Amygdala (tissue), 56 donors: ENCODE data around the gene CAP2.

Experiments
- DNase-seq, 56 donors: peaks; one replicate each; lab custom pipeline; 2025; lab: John Stamatoyannopoulos, UW

Gene CAP2

GRCh38 chr6:17392978-17393891 is at the start of gene CAP2:
Gene CAP2, plus strand, starts transcription at chr6:17393595. Its CDS starts 27,961 bp downstream, at chr6:17421556.
- DNase-seq, result peak in 52 of 56 donors; percentile 8 to 86 (median 57)

- DNase-seq, result no peak
Measured at GRCh38 chr6:17347012-17347411, 46.4 kb upstream of the CAP2 start.

- no peak for DNase-seq
Measured at GRCh38 chr6:17349427-17349826, 44.0 kb upstream of the CAP2 start.

- DNase-seq, result no peak
Measured at GRCh38 chr6:17352302-17352701, 41.1 kb upstream of the CAP2 start.

- no peak for DNase-seq
Measured at GRCh38 chr6:17353440-17354175, 39.8 kb upstream of the CAP2 start.

GRCh38 chr6:17354700-17355403 is 38.5 kb upstream of the CAP2 start:
- DNase-seq, result no peak

GRCh38 chr6:17355404-17355774 is 38.0 kb upstream of the CAP2 start:
- DNase-seq, result no peak

GRCh38 chr6:17358515-17358914 is 34.9 kb upstream of the CAP2 start:
- DNase-seq, result no peak

- DNase-seq, result no peak
Measured at GRCh38 chr6:17360564-17360963, 32.8 kb upstream of the CAP2 start.

GRCh38 chr6:17361013-17361412 is 32.4 kb upstream of the CAP2 start:
- DNase-seq, result no peak

- DNase-seq, result no peak
Measured at GRCh38 chr6:17365961-17366360, 27.4 kb upstream of the CAP2 start.

GRCh38 chr6:17367868-17368267 is 25.5 kb upstream of the CAP2 start:
- DNase-seq, result no peak

- peak in 25 of 56 donors; percentile 1 to 75 (median 24) for DNase-seq
Measured at GRCh38 chr6:17381424-17382147, 11.8 kb upstream of the CAP2 start.

GRCh38 chr6:17385660-17386059 is 7.7 kb upstream of the CAP2 start:
- DNase-seq, result peak in 1 of 56 donors; percentile 4

- DNase-seq, result no peak
Measured at GRCh38 chr6:17388365-17388764, 5.0 kb upstream of the CAP2 start.

- DNase-seq, result no peak
Measured at GRCh38 chr6:17389274-17389847, 4.0 kb upstream of the CAP2 start.

GRCh38 chr6:17390276-17390675 is 3.1 kb upstream of the CAP2 start:
- no peak for DNase-seq

- DNase-seq, result no peak
Measured at GRCh38 chr6:17391976-17392375, 1.4 kb upstream of the CAP2 start.

- peak in 12 of 56 donors; percentile 2 to 50 (median 32) for DNase-seq
Measured at GRCh38 chr6:17393892-17394631, 667 bp downstream of the CAP2 start.
